ENCODE measurements around the gene CCDC18. TPM values are rescaled to one million over a fixed set of nuclear protein-coding genes. Genes with fewer than 3 reads are reported as not detected.
A peak's percentile ranks its signal among the peaks of the same experiment; 100 is the strongest.
"Not testable (repeated sequence)": the region's sequence is repeated elsewhere in the genome, so short reads cannot be mapped to it uniquely, and the experiment has no call there.

Gene CCDC18
- polyA plus RNA-seq, 1 donor from 2014 or later, result 15.2 TPM

DNA sequence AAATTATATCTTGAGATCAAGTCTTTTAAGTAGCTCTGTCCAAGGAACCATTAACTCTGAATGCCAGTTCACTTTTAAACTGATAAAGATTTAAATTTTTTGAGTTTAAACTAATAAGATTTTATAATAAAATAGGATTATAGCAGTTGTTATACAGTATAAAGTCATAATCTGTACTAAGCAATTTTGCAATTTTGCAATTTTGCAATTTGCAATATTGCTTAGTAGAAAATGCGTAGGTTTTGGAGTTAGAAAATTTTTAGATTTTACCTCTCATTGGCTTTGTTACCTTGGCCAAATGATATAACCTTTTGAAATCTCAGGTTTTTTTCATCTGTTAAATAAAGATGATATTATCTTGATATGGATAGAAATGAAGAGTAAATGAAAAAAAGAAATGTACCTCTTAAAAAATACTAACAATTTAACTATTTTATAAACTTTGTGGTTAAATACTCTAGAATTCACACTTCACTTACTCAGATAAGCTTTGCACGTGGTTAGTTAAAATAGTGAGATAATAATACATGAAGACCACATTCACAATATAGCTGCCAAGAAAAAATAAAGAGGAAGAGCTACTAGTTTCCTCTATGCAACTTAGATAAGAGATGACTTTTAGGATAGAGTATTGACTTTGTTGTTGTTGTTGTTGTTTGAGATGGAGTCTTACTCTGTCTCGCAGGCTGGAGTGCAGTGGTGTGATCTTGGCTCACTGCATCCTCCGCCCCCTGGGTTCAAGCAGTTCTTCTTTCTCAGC, 13.9 kb downstream of the CCDC18 start:
- peaks cover 3 to 9% (median 4%) of the 10 kb centered on the region in 3 donors for H3K4me1 Mint-ChIP-seq
- no peak overlapping the region for H3K27ac Mint-ChIP-seq
- no peak overlapping the region for H3K4me3 Mint-ChIP-seq
- peaks cover 10% of the 10 kb centered on the region for H3K36me3 Mint-ChIP-seq
- H3K27me3 Mint-ChIP-seq, result no peaks in the 10 kb centered on the region
- H3K9me3 Mint-ChIP-seq, result no peaks in the 10 kb centered on the region

DNA sequence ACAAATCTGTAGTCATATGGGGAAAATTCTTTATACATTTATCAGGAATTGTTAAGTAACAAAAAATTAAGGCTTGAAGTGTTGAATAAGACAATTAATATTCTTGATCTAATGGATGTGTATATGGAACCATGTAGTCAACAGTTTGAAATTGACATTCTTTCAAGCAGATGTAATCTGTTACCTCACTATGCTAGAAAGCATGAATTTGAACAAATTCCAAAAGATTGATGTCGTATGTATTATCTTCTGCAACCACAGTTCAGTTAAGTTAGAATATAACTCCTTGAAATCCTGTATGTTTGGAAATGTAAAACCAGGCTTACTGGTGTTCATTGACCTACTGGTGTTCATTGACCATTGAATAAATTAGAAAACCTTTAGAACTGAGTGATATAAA, 16.1 kb downstream of the CCDC18 start:
- Mint-ChIP-seq H3K27me3 (no peaks in the 10 kb centered on the region), H3K4me3 (no peak overlapping the region), H3K9me3 (no peaks in the 10 kb centered on the region), H3K27ac (no peak overlapping the region), H3K4me1 (no peaks in the 10 kb centered on the region), H3K36me3 (peaks cover 13% of the 10 kb centered on the region)

DNA sequence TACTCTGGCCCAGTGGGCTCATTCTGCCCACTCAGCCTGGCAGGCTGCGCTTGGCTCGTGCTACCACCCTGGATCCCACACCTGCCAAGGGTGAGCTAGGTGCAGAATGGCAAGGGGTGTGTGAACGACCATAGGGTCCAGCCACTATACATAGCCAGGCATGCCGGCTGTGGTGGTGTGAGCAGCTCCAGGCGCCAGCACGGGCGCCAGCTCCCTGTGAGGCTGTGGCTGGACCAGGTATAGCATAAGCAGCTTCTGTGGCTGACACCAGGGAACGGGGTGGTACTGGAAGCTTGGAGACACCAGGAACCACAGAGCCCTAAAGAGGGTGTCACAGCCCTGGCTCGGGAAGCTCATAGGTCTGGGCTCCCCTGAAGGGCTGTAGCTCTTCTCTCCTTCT, 18.6 kb downstream of the CCDC18 start:
- Mint-ChIP-seq H3K9me3 (no peaks in the 10 kb centered on the region), H3K4me3 (no peak overlapping the region), H3K27ac (no peak overlapping the region), H3K36me3 (peaks cover 13% of the 10 kb centered on the region), H3K27me3 (no peaks in the 10 kb centered on the region), H3K4me1 (no peaks in the 10 kb centered on the region)

GRCh38 chr1:93200086-93200620, 19.6 kb downstream of the CCDC18 start:
- Mint-ChIP-seq H3K4me3 (no peak overlapping the region), H3K36me3 (peaks cover 13% of the 10 kb centered on the region), H3K4me1 (no peaks in the 10 kb centered on the region), H3K9me3 (no peaks in the 10 kb centered on the region), H3K27me3 (no peaks in the 10 kb centered on the region), H3K27ac (no peak overlapping the region)

DNA sequence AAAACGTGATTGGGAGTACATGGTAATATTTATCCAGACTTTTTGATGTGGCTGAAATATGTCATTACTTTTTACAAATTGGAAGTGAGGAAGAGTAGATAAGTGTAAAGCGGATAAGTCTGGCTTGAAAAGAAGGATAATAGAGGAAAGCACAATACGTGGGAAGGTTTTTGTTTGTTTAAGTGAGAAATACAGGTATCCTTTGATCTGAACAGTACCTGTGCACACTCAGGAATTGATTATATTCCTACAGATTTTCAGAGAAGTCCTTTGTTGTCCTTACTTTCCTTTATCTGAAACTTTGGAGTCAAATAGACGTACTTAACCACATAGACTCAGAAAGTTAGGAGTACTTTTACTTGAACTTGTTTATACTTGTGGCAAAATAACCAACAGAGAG, 20.2 kb downstream of the CCDC18 start:
- Mint-ChIP-seq H3K27me3 (no peaks in the 10 kb centered on the region), H3K4me3 (no peak overlapping the region), H3K27ac (no peak overlapping the region), H3K36me3 (peaks cover 12% of the 10 kb centered on the region), H3K9me3 (no peaks in the 10 kb centered on the region), H3K4me1 (no peaks in the 10 kb centered on the region)

DNA sequence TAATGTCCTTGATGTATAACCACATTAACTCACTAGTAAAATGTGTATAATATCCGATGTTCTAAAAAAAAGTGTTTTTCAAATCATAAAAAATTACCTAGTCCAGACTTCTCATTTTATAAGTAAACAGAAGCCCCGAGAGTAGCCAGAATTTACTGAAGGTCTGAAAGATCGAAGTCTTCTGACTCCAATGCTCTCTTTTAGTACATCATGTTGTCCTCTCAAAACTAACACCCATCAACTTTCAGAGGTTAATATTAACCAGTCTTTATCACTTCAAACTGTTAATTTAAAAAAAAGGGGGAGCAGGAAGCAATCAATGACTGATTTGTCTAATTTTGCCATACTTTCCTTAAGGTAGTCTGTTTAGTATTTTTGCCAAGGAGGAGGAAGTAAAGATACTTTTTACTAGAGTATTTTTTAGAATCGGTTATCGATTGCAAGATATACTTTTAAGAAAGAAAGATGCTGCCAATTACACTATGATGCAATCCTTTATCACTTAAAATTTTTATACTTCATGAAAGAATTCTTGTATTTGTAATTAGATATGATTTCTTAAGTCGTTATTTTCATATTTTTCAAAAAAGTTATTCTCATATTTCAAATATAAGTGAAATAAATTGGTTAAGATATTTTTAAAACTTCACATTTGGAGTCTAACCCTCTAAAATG, 25.5 kb downstream of the CCDC18 start:
- Mint-ChIP-seq H3K4me3 (no peak overlapping the region), H3K4me1 (no peaks in the 10 kb centered on the region), H3K27ac (no peak overlapping the region), H3K9me3 (no peaks in the 10 kb centered on the region), H3K36me3 (peaks cover 15% of the 10 kb centered on the region), H3K27me3 (no peaks in the 10 kb centered on the region)

GRCh38 chr1:93206567-93206954, 26.0 kb downstream of the CCDC18 start:
- Mint-ChIP-seq H3K4me3 (no peak overlapping the region), H3K4me1 (no peaks in the 10 kb centered on the region), H3K9me3 (no peaks in the 10 kb centered on the region), H3K27ac (no peak overlapping the region), H3K36me3 (peaks cover 17% of the 10 kb centered on the region), H3K27me3 (no peaks in the 10 kb centered on the region)

- peaks cover 17% of the 10 kb centered on the region for H3K36me3 Mint-ChIP-seq
Measured at GRCh38 chr1:93207211-93207610, 26.7 kb downstream of the CCDC18 start.

DNA sequence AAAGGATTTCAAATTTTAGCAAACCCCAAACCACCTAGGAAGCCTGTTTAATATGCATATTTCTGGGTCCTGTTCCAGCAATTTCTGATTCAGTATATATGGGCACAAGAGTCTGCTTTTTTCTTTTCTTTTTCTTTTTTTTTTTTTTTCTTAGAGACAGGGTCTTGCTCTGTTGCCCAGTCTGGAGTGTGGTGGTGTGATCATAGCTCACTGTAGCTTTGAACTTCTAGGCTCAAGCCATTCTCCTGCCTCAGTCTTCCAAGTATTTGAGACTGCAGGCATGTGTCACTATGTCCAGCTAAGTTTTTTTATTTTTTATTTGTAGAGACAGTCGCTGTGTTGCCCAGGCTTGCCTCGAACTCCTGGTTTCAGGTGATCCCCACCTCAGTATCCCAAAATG, 34.8 kb downstream of the CCDC18 start:
- Mint-ChIP-seq H3K27ac (peak overlapping the region in 1 of 3 donors; percentile 19), H3K27me3 (no peaks in the 10 kb centered on the region), H3K9me3 (no peaks in the 10 kb centered on the region), H3K36me3 (peaks cover 10% of the 10 kb centered on the region), H3K4me1 (peaks cover 4 to 9% (median 9%) of the 10 kb centered on the region in 3 donors), H3K4me3 (no peak overlapping the region)

More at GRCh38 chr1:93207211-93207610, 26.7 kb downstream of the CCDC18 start:
- Mint-ChIP-seq H3K27ac (no peak overlapping the region), H3K4me3 (no peak overlapping the region), H3K27me3 (no peaks in the 10 kb centered on the region), H3K9me3 (no peaks in the 10 kb centered on the region), H3K4me1 (no peaks in the 10 kb centered on the region)

DNA sequence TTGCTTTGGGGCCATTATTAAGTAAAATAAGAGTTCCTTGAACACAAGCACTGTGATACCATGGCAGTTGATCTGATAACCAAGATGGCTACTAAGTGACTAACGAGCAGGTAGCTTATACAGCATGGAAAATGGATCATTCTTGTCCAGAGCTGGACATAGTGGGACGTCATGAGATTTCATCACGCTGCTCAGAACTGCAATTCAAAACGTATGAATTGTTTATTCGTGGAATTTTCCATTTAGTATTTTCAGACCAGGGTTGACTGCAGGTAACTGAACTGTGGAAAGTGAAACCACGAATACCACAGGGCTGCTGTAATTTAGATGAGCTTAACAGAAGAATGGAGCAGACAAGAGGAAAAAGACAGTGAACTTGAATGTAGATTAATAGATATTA, 38.9 kb downstream of the CCDC18 start:
- peak overlapping the region; percentile 63 to 80 (median 70) for H3K4me3 Mint-ChIP-seq
- H3K9me3 Mint-ChIP-seq, result no peaks in the 10 kb centered on the region
- H3K36me3 Mint-ChIP-seq, result peaks cover 2% of the 10 kb centered on the region
- peaks cover 9 to 13% (median 11%) of the 10 kb centered on the region in 3 donors for H3K4me1 Mint-ChIP-seq
- H3K27ac Mint-ChIP-seq, result no peak overlapping the region
- no peaks in the 10 kb centered on the region for H3K27me3 Mint-ChIP-seq

DNA sequence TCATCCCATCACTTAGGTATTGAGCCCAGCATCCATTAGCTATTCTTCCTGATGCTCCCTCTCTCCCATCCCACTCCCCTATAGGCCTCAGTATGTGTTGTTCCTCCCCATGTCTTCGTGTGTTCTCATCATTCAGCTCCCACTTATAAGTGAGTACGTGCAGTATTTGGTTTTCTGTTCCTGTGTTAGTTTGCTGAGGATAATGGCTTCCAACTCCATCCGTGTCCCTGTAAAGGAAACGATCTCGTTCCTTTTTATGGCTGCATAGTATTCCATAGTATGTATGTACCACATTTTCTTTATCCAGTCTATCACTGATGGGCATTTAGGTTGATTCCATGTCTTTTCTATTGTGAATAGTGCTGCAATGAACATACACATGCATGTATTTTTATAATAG, 40.2 kb downstream of the CCDC18 start:
- not testable (repeated sequence) for H3K27me3 Mint-ChIP-seq, H3K9me3 Mint-ChIP-seq, H3K36me3 Mint-ChIP-seq
- peak overlapping the region in 2 of 4 donors; percentile 30 to 63 for H3K4me3 Mint-ChIP-seq
- peak overlapping the region in 1 of 3 donors; percentile 3 for H3K27ac Mint-ChIP-seq
- peaks cover 15 to 16% (median 15%) of the 10 kb centered on the region in 3 donors for H3K4me1 Mint-ChIP-seq

DNA sequence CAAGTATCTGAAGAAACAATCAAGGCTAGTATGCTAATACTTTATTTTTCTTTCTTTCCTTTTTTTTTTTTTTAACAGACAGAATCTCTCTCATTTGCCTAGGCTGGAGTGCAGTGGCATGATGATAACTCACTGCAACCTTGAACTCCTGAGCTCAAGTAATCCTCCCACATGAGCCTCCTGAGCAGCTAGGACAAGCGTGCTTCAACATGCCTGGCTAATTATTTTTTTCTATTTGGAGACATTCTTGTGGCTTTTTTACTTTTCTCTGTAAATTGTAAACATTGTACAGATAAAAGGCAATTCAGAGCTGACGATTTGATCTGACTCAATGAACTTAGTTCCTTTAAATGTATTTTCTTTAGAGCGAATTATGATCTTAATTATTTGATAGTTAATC, 41.4 kb downstream of the CCDC18 start:
- Mint-ChIP-seq H3K36me3 (peaks cover 2% of the 10 kb centered on the region), H3K27me3 (no peaks in the 10 kb centered on the region)

DNA sequence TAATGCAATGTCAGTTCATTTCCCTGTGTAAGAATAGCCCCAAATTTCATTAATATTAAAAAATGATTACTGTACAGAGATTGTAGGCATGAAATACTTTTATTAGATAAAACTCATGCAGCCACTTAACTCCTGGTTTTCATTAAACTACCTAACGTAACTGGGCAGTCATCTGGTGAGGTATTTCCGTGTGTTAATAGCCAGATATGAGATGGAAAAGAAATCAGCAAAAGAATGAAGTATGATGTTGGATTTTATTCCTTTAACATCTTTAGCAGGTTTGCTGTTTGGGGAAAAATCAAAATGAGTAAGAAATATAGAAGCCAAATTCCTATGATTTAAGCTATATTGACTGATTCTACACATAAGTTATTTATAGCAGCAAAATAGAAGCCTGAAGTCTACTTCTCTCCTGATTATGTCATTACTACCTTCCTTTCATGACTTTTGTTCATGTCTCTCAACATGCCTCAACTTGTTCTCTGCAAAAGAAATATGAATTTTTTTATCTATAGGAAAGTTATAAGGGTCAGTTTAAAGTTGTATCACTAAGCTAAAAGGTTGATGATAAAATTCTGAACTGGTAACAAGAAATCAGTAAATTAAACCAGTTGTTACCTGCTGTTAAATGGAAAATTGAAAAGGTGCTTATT, 42.6 kb downstream of the CCDC18 start:
- Mint-ChIP-seq H3K36me3 (peaks cover 2% of the 10 kb centered on the region), H3K27ac (no peak overlapping the region), H3K4me3 (no peak overlapping the region), H3K27me3 (no peaks in the 10 kb centered on the region), H3K9me3 (no peaks in the 10 kb centered on the region), H3K4me1 (peaks cover 15 to 17% (median 16%) of the 10 kb centered on the region in 3 donors)

More for the DNA sequence above, 41.4 kb downstream of the CCDC18 start:
- no peak overlapping the region for H3K4me3 Mint-ChIP-seq
- H3K27ac Mint-ChIP-seq, result no peak overlapping the region
- no peaks in the 10 kb centered on the region for H3K9me3 Mint-ChIP-seq
- H3K4me1 Mint-ChIP-seq, result peaks cover 15 to 17% (median 16%) of the 10 kb centered on the region in 3 donors

DNA sequence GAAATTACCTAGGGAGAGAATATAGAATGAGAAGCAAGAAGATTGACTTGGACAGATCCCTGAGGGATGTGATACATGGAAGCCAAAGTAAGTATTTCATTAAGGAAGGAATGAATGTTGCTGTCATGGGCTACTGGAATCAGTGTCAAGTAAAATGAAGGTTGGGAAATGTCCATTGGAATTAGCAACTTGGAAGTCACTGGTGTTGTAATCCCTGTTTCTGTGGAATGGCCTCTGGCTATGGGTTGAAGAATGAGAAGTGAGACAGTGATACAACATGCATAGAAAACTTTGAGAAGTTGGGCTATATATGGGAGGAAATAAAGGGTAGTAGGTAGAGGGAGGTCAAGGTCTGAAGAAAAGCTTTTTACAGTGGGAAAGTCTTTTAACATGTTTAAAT, 54.7 kb downstream of the CCDC18 start:
- Mint-ChIP-seq H3K9me3 (peaks cover 0 to 12% (median 3%) of the 10 kb centered on the region in 3 donors), H3K27ac (no peak overlapping the region), H3K4me1 (peaks cover 0 to 2% (median 0%) of the 10 kb centered on the region in 3 donors), H3K36me3 (peaks cover 26% of the 10 kb centered on the region), H3K4me3 (no peak overlapping the region), H3K27me3 (no peaks in the 10 kb centered on the region)

GRCh38 chr1:93237021-93237420, 56.5 kb downstream of the CCDC18 start:
- H3K9me3 Mint-ChIP-seq, result peaks cover 0 to 6% (median 3%) of the 10 kb centered on the region in 3 donors
- H3K4me3 Mint-ChIP-seq, result no peak overlapping the region
- H3K27me3 Mint-ChIP-seq, result no peaks in the 10 kb centered on the region
- peaks cover 30% of the 10 kb centered on the region for H3K36me3 Mint-ChIP-seq
- peaks cover 0 to 2% (median 0%) of the 10 kb centered on the region in 3 donors for H3K4me1 Mint-ChIP-seq
- H3K27ac Mint-ChIP-seq, result no peak overlapping the region
